HG02870 (cell line): Measurements from ENCODE around the gene TMED8.

Experiments used
- ATAC-seq: cut with Tn5 transposase; IDR thresholded peaks from one replicate; pipeline ENCODE4 v1.9.1; 2021; ENCODE audit warnings: mild to moderate bottlenecking, moderate library complexity; ENCODE audit not compliant: unreplicated experiment

TMED8 gene

DNA sequence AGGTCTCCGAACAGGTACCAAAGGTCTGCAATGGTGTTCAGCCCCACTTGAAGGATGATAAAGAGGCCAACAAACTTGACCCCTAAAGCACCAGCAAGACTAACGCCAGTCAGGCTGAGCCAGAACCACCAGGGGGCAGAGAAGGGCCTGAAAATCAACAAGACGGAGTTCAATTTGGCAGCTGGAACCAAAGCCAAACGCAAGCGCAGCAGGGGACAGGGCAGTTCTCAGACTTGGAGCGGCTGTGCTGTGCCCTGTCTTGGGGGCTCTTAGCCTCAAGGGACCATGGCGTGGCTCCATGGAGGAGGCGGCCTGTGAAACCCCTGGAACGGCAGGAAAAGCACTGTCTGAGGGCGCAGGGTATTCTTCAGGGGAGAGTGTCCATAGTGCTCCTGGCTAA, 75.8 kb downstream of the TMED8 start:
- no peak for ATAC-seq

DNA sequence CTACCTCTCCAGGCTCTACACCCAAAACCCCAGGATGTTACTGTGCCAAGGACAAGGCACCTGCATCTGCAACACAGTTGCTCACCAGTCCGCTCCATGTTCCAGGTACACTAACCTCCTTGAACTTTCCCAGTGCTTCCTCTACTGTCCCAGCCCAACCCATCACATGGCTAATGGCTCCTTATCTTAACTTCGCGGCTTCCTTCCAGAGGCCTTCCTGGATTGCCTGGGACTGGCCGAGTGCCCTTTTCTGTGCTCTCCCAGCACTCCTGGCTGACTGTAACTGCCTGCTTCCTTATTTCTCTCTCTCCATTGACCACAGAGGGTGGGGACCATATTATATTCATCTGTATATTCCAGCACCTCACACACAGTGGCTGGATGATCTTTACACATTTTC, 77.1 kb downstream of the TMED8 start:
- no peak for ATAC-seq

DNA sequence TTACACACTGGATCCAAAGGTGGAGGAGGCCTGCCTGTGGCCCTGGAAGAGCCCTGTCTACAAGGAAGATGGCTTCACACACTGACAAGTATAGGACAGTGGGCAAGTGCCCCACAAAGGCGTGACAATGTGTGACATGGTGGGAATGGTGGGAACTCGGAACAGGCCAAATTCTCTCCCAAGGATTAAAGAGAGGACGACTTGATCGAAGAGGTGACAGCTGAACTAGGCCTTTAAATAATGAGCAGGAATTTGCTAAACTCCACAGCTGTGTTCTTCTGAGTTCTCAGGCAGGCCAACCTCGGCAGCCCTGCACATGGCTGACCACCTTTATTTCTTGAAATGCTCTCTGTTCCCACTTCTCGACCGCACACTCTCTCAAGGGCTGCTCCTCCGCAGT, 80.0 kb downstream of the TMED8 start:
- ATAC-seq, result no peak

DNA sequence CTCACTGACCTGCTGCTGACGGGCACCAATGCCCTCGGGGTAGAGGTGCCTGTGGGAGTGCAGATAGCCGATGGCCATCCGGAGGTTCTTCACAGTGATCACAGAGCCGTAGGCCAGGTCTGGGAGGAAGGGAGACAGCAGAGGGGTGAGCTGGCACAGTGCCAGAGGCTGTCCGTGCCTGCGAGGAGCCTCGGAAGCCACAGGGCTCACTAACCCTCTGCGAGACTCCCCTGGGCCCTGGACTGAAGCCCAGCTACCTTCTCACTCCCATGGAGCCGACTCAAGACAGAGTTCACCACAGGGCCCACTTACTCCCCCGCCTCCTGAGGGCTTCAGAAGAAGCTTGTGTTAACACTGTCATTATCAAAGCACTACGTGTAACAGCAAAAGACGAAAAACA, 80.7 kb downstream of the TMED8 start:
- ATAC-seq, result no peak

DNA sequence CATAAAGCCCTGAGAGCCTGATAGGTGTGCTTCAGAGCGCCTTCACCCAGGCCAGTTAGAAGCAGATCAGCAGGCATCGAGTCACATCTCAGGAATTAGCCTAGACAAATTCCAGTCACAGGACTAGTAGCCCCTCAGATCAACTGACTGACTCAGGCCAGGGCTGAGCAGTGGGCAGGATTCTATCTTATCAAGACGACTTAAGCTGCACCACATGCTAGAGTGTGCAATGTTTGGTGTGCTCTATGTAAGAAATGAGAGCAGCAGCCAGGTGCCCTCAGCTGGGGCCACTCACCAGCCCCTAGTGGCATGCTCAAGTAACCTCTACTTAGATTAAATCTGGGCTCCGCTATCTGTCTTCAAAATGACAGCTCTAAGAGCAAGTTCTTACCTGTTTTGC, 86.2 kb downstream of the TMED8 start:
- ATAC-seq, result no peak

DNA sequence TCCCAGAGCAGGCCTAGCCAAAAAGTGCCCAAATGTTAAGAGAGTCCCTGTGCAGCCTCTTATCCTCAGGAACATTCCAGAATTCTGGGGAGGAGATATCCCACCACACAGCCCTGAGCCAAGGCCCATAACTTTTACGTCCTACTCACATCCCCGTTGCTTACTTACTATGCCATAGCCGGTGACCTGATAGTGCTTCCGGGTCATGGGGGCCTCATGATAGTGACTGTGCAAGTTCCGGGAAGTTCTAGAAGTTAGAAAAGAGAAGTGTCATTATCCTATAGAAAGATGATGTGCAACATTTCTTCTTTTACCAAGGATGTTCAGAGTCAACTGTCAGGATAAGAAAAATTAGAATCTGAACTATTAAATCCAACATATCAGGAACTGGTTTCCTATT, 90.3 kb downstream of the TMED8 start:
- ATAC-seq, result no peak
